Panc1 (cell line): ENCODE data around the gene SYT13. TPM values are rescaled to one million over a fixed set of nuclear protein-coding genes. Genes with fewer than 3 reads are reported as not detected.

Experiments used
- ATAC-seq: fragments of 200-7000 bp; cut with Tn5 transposase; 2 replicates; pipeline ENCODE4 v1.9.1; 2020; ENCODE audit warnings: mild to moderate bottlenecking, moderate library complexity
- BruUV-seq: library from RNA; stranded (reverse); fragments of 400-500 nt; replicated peaks from 2 replicates; lab custom pipeline; 2021; lab: Mats Ljungman, UMichigan
- CTCF ChIA-PET: fragments of 300-600 bp; sonication (Branson Sonifier 250); formaldehyde crosslinking; loops from one replicate; lab custom pipeline; 2022; ENCODE audit warnings: antibody characterized with exemption; lab: Charles Lee
- POLR2A ChIA-PET: fragments of 300-600 bp; sonication (Branson Sonifier 250); formaldehyde crosslinking; loops from one replicate; lab custom pipeline; 2022; ENCODE audit warnings: antibody characterized with exemption; lab: Charles Lee
- DNase-seq: peaks from one replicate; pipeline ENCODE4 v3.0.0-alpha.2; 2010; ENCODE audit warnings: low read depth, low spot score
- H3K27ac ChIP-seq: 2 replicates; pipeline ENCODE4 v1.5.1; 2011; ENCODE audit warnings: mild to moderate bottlenecking, low read length, inconsistent platforms
- H3K27me3 ChIP-seq: fragments of 200-500 bp; sonication (Bioruptor generic); 2 replicates; pipeline ENCODE4 v1.6.0; 2014; ENCODE audit warnings: low read length, inconsistent platforms; ENCODE audit not compliant: control insufficient read depth, insufficient read depth
- H3K36me3 ChIP-seq: fragments of 200-500 bp; sonication (Bioruptor generic); 2 replicates; pipeline ENCODE4 v1.5.1; 2014; ENCODE audit warnings: inconsistent platforms, mild to moderate bottlenecking, low read length, moderate library complexity; ENCODE audit not compliant: control insufficient read depth, insufficient read depth
- H3K4me1 ChIP-seq: 2 replicates; pipeline ENCODE4 v1.5.1; 2011; ENCODE audit warnings: inconsistent platforms, mild to moderate bottlenecking, low read length, moderate library complexity; ENCODE audit not compliant: control insufficient read depth, insufficient read depth
- H3K4me3 ChIP-seq, 2 experiments: 2 replicates each; pipeline ENCODE4 v1.5.1; 2011 to 2012; ENCODE audit warnings: low read depth in 2 of 2, low read length in 2 of 2, mild to moderate bottlenecking in 2 of 2, inconsistent platforms in 1 of 2, moderate library complexity in 1 of 2
- H3K9me3 ChIP-seq: fragments of 200-500 bp; sonication (Bioruptor generic); 2 replicates; pipeline ENCODE4 v1.5.1; 2014; ENCODE audit warnings: low read depth, mild to moderate bottlenecking, inconsistent platforms, low read length, moderate library complexity; ENCODE audit not compliant: control insufficient read depth, insufficient read depth
- POLR2AphosphoS5 ChIP-seq: IDR thresholded peaks from 2 replicates; pipeline ENCODE4 v1.6.1; 2012; ENCODE audit warnings: mild to moderate bottlenecking, low read depth, low read length, moderate library complexity
- SIN3A ChIP-seq: IDR thresholded peaks from 2 replicates; pipeline ENCODE4 v1.6.1; 2012; ENCODE audit warnings: low read depth, mild to moderate bottlenecking, low read length, moderate library complexity, borderline replicate concordance; ENCODE audit not compliant: insufficient read depth
- TCF7L2 ChIP-seq: IDR thresholded peaks from 2 replicates; pipeline ENCODE4 v1.6.1; 2011; ENCODE audit warnings: mild to moderate bottlenecking, low read depth, low read length, inconsistent platforms
- in situ Hi-C: cut with HindIII; loops from 2 replicates; pipeline ENCODE4 v1.10.0; 2016; ENCODE audit warnings: low sequenced_read_pairs, low pct_unique_long_range_greater_than_20kb
- intact Hi-C: fragments of 100-400 bp; cut with micrococcal nuclease; formaldehyde crosslinking; loops from one replicate; pipeline ENCODE4 v1.10.0; 2022; ENCODE audit not compliant: unreplicated experiment
- total RNA-seq: library from RNA; stranded (reverse); gene quantifications from one replicate; pipeline ENCODE4 v1.2.1, GENCODE V29; 2021; ENCODE audit not compliant: unreplicated experiment
- TF ChIP-seq, protein P1 (sequence below), 2 experiments: IDR thresholded peaks; 2 replicates each; pipeline ENCODE4 v1.6.1; 2011 to 2012; ENCODE audit warnings: low read depth in 2 of 2, control low read depth in 1 of 2, low read length in 1 of 2, mild to moderate bottlenecking in 1 of 2, moderate library complexity in 1 of 2; ENCODE audit not compliant: insufficient read depth in 1 of 2
- TF ChIP-seq, protein P2 (sequence below): fragments of 450-650 bp; IDR thresholded peaks from 2 replicates; pipeline ENCODE4 v1.5.1; 2017; ENCODE audit warnings: mild to moderate bottlenecking

SYT13 gene
- total RNA-seq, 1 experiment from 2014 or later, result 0.13 TPM

DNA sequence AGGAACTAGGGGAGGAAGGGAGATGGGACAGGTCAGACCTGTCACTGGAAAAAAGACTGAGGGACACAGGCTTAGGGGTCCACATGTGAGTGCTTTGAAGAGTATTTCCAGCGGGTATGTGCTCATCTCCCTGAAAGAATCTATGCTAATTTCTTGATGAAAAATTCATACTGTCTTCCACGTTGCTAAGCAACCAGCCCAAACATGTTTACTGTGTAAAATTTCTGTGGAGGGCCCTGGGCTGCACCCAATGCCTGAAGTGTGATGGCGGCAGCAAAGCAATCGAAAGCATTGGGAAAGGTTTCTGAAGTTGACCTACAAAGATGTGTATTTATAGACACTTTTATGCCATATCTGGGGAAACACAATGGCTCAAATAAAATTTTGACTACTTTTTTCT is 7.4 kb downstream of the SYT13 start:
- POLR2A ChIA-PET, result no interaction called here
- H3K9me3 ChIP-seq, result no peaks in the 10 kb centered on the region
- no TSS peak for BruUV-seq
- DNase-seq, result no peak
- in situ Hi-C loops, result no loop called here
- H3K4me1 ChIP-seq, result no peaks in the 10 kb centered on the region
- no peak overlapping the region for H3K27ac ChIP-seq
- intact Hi-C loops, result no loop called here
- TF ChIP-seq POLR2AphosphoS5, result no peak
- no peak for TF ChIP-seq TCF7L2
- TF ChIP-seq, protein P1, sequence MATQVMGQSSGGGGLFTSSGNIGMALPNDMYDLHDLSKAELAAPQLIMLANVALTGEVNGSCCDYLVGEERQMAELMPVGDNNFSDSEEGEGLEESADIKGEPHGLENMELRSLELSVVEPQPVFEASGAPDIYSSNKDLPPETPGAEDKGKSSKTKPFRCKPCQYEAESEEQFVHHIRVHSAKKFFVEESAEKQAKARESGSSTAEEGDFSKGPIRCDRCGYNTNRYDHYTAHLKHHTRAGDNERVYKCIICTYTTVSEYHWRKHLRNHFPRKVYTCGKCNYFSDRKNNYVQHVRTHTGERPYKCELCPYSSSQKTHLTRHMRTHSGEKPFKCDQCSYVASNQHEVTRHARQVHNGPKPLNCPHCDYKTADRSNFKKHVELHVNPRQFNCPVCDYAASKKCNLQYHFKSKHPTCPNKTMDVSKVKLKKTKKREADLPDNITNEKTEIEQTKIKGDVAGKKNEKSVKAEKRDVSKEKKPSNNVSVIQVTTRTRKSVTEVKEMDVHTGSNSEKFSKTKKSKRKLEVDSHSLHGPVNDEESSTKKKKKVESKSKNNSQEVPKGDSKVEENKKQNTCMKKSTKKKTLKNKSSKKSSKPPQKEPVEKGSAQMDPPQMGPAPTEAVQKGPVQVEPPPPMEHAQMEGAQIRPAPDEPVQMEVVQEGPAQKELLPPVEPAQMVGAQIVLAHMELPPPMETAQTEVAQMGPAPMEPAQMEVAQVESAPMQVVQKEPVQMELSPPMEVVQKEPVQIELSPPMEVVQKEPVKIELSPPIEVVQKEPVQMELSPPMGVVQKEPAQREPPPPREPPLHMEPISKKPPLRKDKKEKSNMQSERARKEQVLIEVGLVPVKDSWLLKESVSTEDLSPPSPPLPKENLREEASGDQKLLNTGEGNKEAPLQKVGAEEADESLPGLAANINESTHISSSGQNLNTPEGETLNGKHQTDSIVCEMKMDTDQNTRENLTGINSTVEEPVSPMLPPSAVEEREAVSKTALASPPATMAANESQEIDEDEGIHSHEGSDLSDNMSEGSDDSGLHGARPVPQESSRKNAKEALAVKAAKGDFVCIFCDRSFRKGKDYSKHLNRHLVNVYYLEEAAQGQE (IDR thresholded peaks at IDR 0.05; ENCODE audit: insufficient read depth in 1 of 2, low read depth in 2 of 2, low read length in 1 of 2), result no peak
- TF ChIP-seq, protein P2, sequence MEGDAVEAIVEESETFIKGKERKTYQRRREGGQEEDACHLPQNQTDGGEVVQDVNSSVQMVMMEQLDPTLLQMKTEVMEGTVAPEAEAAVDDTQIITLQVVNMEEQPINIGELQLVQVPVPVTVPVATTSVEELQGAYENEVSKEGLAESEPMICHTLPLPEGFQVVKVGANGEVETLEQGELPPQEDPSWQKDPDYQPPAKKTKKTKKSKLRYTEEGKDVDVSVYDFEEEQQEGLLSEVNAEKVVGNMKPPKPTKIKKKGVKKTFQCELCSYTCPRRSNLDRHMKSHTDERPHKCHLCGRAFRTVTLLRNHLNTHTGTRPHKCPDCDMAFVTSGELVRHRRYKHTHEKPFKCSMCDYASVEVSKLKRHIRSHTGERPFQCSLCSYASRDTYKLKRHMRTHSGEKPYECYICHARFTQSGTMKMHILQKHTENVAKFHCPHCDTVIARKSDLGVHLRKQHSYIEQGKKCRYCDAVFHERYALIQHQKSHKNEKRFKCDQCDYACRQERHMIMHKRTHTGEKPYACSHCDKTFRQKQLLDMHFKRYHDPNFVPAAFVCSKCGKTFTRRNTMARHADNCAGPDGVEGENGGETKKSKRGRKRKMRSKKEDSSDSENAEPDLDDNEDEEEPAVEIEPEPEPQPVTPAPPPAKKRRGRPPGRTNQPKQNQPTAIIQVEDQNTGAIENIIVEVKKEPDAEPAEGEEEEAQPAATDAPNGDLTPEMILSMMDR, result no peak
- TF ChIP-seq SIN3A, result no peak
- no peak overlapping the region for H3K4me3 ChIP-seq
- ATAC-seq, result no peak
- no peaks in the 10 kb centered on the region for H3K36me3 ChIP-seq
- CTCF ChIA-PET, result interaction anchor here (0.6 kb wide), 1 partner anchor 45 kb away, joined by 4 read pairs; no protein-coding TSS in a partner anchor
- H3K27me3 ChIP-seq, result peaks cover 14% of the 10 kb centered on the region

DNA sequence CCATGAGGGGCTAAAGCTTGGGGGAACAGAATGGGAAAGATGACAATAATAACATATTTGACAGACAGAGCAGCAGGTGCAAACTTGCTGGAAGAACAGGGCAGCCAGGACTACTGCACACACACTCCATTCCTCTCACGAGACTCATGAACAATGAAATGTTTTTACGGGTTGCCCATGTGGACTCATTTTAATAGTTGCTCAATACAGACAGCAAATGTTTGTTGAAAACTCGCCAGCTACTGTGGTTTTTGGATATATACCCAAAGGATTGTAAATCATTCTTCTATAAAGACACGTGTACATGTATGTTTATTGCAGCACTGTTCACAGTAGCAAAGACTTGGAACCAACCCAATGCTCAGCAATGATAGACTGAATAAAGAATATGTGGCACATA is 10.3 kb downstream of the SYT13 start:
- H3K36me3 ChIP-seq, result no peaks in the 10 kb centered on the region
- POLR2A ChIA-PET, result no interaction called here
- DNase-seq (no peak), ATAC-seq (no peak)
- no peak overlapping the region for H3K27ac ChIP-seq
- CTCF ChIA-PET, result no interaction called here
- TF ChIP-seq, protein P1 (IDR thresholded peaks at IDR 0.05; ENCODE audit: insufficient read depth in 1 of 2, low read depth in 2 of 2, low read length in 1 of 2), result no peak
- TF ChIP-seq SIN3A, result no peak
- TF ChIP-seq, protein P2, result no peak
- no peak for TF ChIP-seq POLR2AphosphoS5
- TF ChIP-seq TCF7L2, result no peak
- no TSS peak for BruUV-seq
- H3K4me1 ChIP-seq, result no peaks in the 10 kb centered on the region
- in situ Hi-C loops, result no loop called here
- H3K4me3 ChIP-seq, result no peak overlapping the region
- no peaks in the 10 kb centered on the region for H3K9me3 ChIP-seq
- intact Hi-C loops, result no loop called here
- peaks cover 17% of the 10 kb centered on the region for H3K27me3 ChIP-seq
